Natural killer cell treated with Interleukin-12 subunit alpha and Interleukin-12 subunit beta and Interleukin-15 and Interleukin-18, amount 100 ng/mL, for 72 hours (primary cell): ENCODE measurements around the gene TMEM92. TPM values are rescaled to one million over a fixed set of nuclear protein-coding genes. Genes with fewer than 3 reads are reported as not detected.

Experiments
- ATAC-seq, 2 donors: fragments of 150-1000 bp; cut with Tn5 transposase in 1 of 2; sonication (Bioruptor Pico), chemical (Tn5 transposase) in 1 of 2; 2 replicates each; pipeline ENCODE4 v1.10.0; 2021
- DNase-seq: peaks from one replicate; pipeline ENCODE4 v3.0.0; 2022; ENCODE audit warnings: low spot score
- H3K27ac Mint-ChIP-seq, 2 donors: 1 replicate in 1 of 2; 2 replicates in 1 of 2; pipeline ENCODE4 v1.8.0; 2022; ENCODE audit warnings: mixed read lengths in 2 of 2, mild to moderate bottlenecking in 1 of 2, moderate library complexity in 1 of 2
- H3K27me3 Mint-ChIP-seq, 2 donors: 1 replicate in 1 of 2; 2 replicates in 1 of 2; pipeline ENCODE4 v1.8.0; 2022; ENCODE audit warnings: mixed read lengths in 2 of 2
- H3K36me3 Mint-ChIP-seq: one replicate; pipeline ENCODE4 v1.8.0; 2022; ENCODE audit warnings: mixed read lengths
- H3K4me1 Mint-ChIP-seq, 2 donors: 1 replicate in 1 of 2; 2 replicates in 1 of 2; pipeline ENCODE4 v1.8.0; 2022; ENCODE audit warnings: low read depth in 2 of 2, mixed read lengths in 2 of 2, mild to moderate bottlenecking in 1 of 2
- H3K4me3 Mint-ChIP-seq: one replicate; pipeline ENCODE4 v1.8.0; 2022; ENCODE audit warnings: mixed read lengths
- H3K9me3 Mint-ChIP-seq: 2 replicates; pipeline ENCODE4 v1.8.0; 2022; ENCODE audit warnings: mixed read lengths
- total RNA-seq, 2 donors: library from RNA; stranded (reverse); gene quantifications; one replicate each; pipeline ENCODE4 v1.2.3, GENCODE V29; 2022

The TMEM92 gene
- total RNA-seq, 2 donors from 2014 or later: not detected

- no peak for DNase-seq
- Mint-ChIP-seq H3K27ac (peak overlapping the region in 1 of 2 donors; percentile 13), H3K4me1 (no peaks in the 10 kb centered on the region), H3K36me3 (no peaks in the 10 kb centered on the region), H3K27me3 (peaks cover 7 to 11% of the 10 kb centered on the region in 2 donors), H3K4me3 (no peak overlapping the region), H3K9me3 (no peaks in the 10 kb centered on the region)
- no peak for ATAC-seq
Measured at GRCh38 chr17:50325906-50326305, 51.6 kb downstream of the TMEM92 start.

- Mint-ChIP-seq H3K27ac (no peak overlapping the region), H3K4me3 (no peak overlapping the region), H3K4me1 (no peaks in the 10 kb centered on the region), H3K27me3 (peaks cover 7 to 11% of the 10 kb centered on the region in 2 donors), H3K36me3 (no peaks in the 10 kb centered on the region), H3K9me3 (no peaks in the 10 kb centered on the region)
- ATAC-seq: no peak
- DNase-seq: no peak
Measured at GRCh38 chr17:50326831-50327364, 52.6 kb downstream of the TMEM92 start.

GRCh38 chr17:50328363-50329325 is 54.4 kb downstream of the TMEM92 start:
- ATAC-seq (peak in 1 of 2 donors; percentile 22), DNase-seq (no peak)
- Mint-ChIP-seq H3K27ac (no peak overlapping the region), H3K9me3 (no peaks in the 10 kb centered on the region), H3K27me3 (peaks cover 7 to 15% of the 10 kb centered on the region in 2 donors), H3K4me3 (no peak overlapping the region), H3K36me3 (no peaks in the 10 kb centered on the region), H3K4me1 (peaks cover under 1 to 3% of the 10 kb centered on the region in 2 donors)

- Mint-ChIP-seq H3K9me3 (no peaks in the 10 kb centered on the region), H3K27me3 (peaks cover 7 to 15% of the 10 kb centered on the region in 2 donors), H3K4me3 (no peak overlapping the region), H3K36me3 (no peaks in the 10 kb centered on the region), H3K27ac (peak overlapping the region in 1 of 2 donors; percentile 53), H3K4me1 (peaks cover 7% of the 10 kb centered on the region in 2 donors)
- DNase-seq (no peak), ATAC-seq (no peak)
Measured at GRCh38 chr17:50329716-50330115, 55.5 kb downstream of the TMEM92 start.

- no peak overlapping the region for H3K27ac Mint-ChIP-seq
- no peak overlapping the region for H3K4me3 Mint-ChIP-seq
- DNase-seq (no peak), ATAC-seq (no peak)
- H3K36me3 Mint-ChIP-seq: no peaks in the 10 kb centered on the region
- peaks cover 7% of the 10 kb centered on the region in 2 donors for H3K4me1 Mint-ChIP-seq
- H3K27me3 Mint-ChIP-seq: peaks cover 7 to 15% of the 10 kb centered on the region in 2 donors
- H3K9me3 Mint-ChIP-seq: no peaks in the 10 kb centered on the region
Measured at GRCh38 chr17:50330151-50330775, 56.0 kb downstream of the TMEM92 start.

Other genes starting within 250 kb of the TMEM92 start
- 10 to 100 TPM; 13.7 to 13.9 TPM for gene ITGA3, start 218.4 kb upstream of the TMEM92 start, total RNA-seq
- gene PDK2, start 179.1 kb upstream of the TMEM92 start, total RNA-seq: 10 to 100 TPM; 11.8 to 13.7 TPM
- gene SAMD14, start 144.3 kb upstream of the TMEM92 start, total RNA-seq: 1 to 10 TPM; 2.6 to 5.0 TPM
- 100 to 1,000 TPM in 1 of 2 donors, 10 to 100 TPM in 1; 96.0 to 110 TPM for gene PPP1R9B, start 123.8 kb upstream of the TMEM92 start, total RNA-seq
- under 1 TPM in 1 of 2 donors, not detected in 1; 0.42 TPM for gene SGCA, start 108.5 kb upstream of the TMEM92 start, total RNA-seq
- 1 to 10 TPM in 1 of 2 donors, not detected in 1; 1.7 TPM for gene COL1A1, start 72.8 kb upstream of the TMEM92 start, total RNA-seq
- 10 to 100 TPM; 19.6 to 27.1 TPM for gene XYLT2, start 71.7 kb downstream of the TMEM92 start, total RNA-seq
- gene MRPL27, start 98.7 kb downstream of the TMEM92 start, total RNA-seq: 10 to 100 TPM; 62.7 to 77.7 TPM
- 10 to 100 TPM; 15.8 to 40.2 TPM for gene EME1, start 98.8 kb downstream of the TMEM92 start, total RNA-seq
- gene LRRC59, start 123.1 kb downstream of the TMEM92 start, total RNA-seq: 100 to 1,000 TPM in 1 of 2 donors, 10 to 100 TPM in 1; 90.8 to 138 TPM
- 10 to 100 TPM in 1 of 2 donors, 1 to 10 TPM in 1; 6.9 to 13.4 TPM for gene ACSF2, start 151.8 kb downstream of the TMEM92 start, total RNA-seq
- gene CHAD, start 194.4 kb downstream of the TMEM92 start, total RNA-seq: not detected
- gene RSAD1, start 204.4 kb downstream of the TMEM92 start, total RNA-seq: 10 to 100 TPM; 34.3 to 54.2 TPM
- gene MYCBPAP, start 234.0 kb downstream of the TMEM92 start, total RNA-seq: 1 to 10 TPM; 1.1 to 2.8 TPM